Large intestine (tissue), 3 donors: ENCODE measurements around the gene CCL11. TPM values are rescaled to one million over a fixed set of nuclear protein-coding genes. Genes with fewer than 3 reads are reported as not detected.
"Not testable (repeated sequence)": the region's sequence is repeated elsewhere in the genome, so short reads cannot be mapped to it uniquely, and the experiment has no call there.

Source experiments
- DNase-seq, 2 donors: peaks; one replicate each; pipeline versions ENCODE4 v3.0.0 to v3.0.0-alpha.2; 2013
- H3K27ac ChIP-seq: one replicate; pipeline ENCODE4 v1.5.1; 2013; ENCODE audit warnings: low read length
- H3K27me3 ChIP-seq: 2 replicates; pipeline ENCODE4 v1.6.1; 2013; ENCODE audit warnings: low read length; ENCODE audit not compliant: control insufficient read depth, insufficient read depth
- H3K36me3 ChIP-seq: 2 replicates; pipeline ENCODE4 v1.6.1; 2013; ENCODE audit warnings: low read length; ENCODE audit not compliant: control insufficient read depth, insufficient read depth
- H3K4me1 ChIP-seq: one replicate; pipeline ENCODE4 v1.6.1; 2013; ENCODE audit warnings: low read length; ENCODE audit not compliant: control insufficient read depth, insufficient read depth
- H3K4me3 ChIP-seq: one replicate; pipeline ENCODE4 v1.5.1; 2013; ENCODE audit warnings: low read length
- H3K9me3 ChIP-seq: one replicate; pipeline ENCODE4 v1.6.1; 2013; ENCODE audit warnings: mild to moderate bottlenecking, low read depth, low read length, moderate library complexity; ENCODE audit not compliant: control insufficient read depth
- WGBS: methylation state at CpG from one replicate; pipeline ENCODE4 v1.1.5; 2013; ENCODE audit warnings: low lambda C conversion rate; ENCODE audit not compliant: insufficient coverage; 5-methylcytosine and 5-hydroxymethylcytosine counted together
- polyA plus RNA-seq: library from polyadenylated mRNA; unstranded; fragments of 120-200 nt; gene quantifications from one replicate; pipeline ENCODE4 v1.2.1, GENCODE V29; 2013

CCL11 gene
- polyA plus RNA-seq, 1 donor = 0.64 TPM

GRCh38 chr17:34321964-34322363 is 36.4 kb downstream of the CCL11 start:
- H3K4me1 ChIP-seq = no peaks in the 10 kb centered on the region
- no peaks in the 10 kb centered on the region for H3K27me3 ChIP-seq
- H3K9me3 ChIP-seq = no peaks in the 10 kb centered on the region
- no peaks in the 10 kb centered on the region for H3K36me3 ChIP-seq
- no peak for DNase-seq
- H3K4me3 ChIP-seq = no peak overlapping the region
- no peak overlapping the region for H3K27ac ChIP-seq

- no CpG with 5 or more reads among the region's 4 CpGs for WGBS
- H3K4me1 ChIP-seq, H3K4me3 ChIP-seq, H3K27me3 ChIP-seq, H3K9me3 ChIP-seq, H3K36me3 ChIP-seq, H3K27ac ChIP-seq, DNase-seq: not testable (repeated sequence)
Observed at GRCh38 chr17:34327580-34327979, 42.0 kb downstream of the CCL11 start.

- no CpG with 5 or more reads among the region's 1 CpG for WGBS
- H3K27me3 ChIP-seq = no peaks in the 10 kb centered on the region
- no peaks in the 10 kb centered on the region for H3K9me3 ChIP-seq
- H3K27ac ChIP-seq = no peak overlapping the region
- no peak overlapping the region for H3K4me3 ChIP-seq
- H3K4me1 ChIP-seq = no peaks in the 10 kb centered on the region
- DNase-seq = no peak
- H3K36me3 ChIP-seq = no peaks in the 10 kb centered on the region
Observed at GRCh38 chr17:34337701-34338100, 52.2 kb downstream of the CCL11 start.

Other genes with a start within 250 kb of the CCL11 start
- 34.5 TPM for gene CCL2, start 30.5 kb upstream of the CCL11 start, polyA plus RNA-seq
- gene CCL7, start 15.5 kb upstream of the CCL11 start, polyA plus RNA-seq = not detected
- 0.39 TPM for gene CCL8, start 33.7 kb downstream of the CCL11 start, polyA plus RNA-seq
- gene CCL13, start 70.7 kb downstream of the CCL11 start, polyA plus RNA-seq = 1.0 TPM
- gene CCL1, start 77.5 kb downstream of the CCL11 start, polyA plus RNA-seq = not detected